Suprapubic skin (tissue), 4 donors: ENCODE measurements around the gene ZNF184. TPM values are rescaled to one million over a fixed set of nuclear protein-coding genes. Genes with fewer than 3 reads are reported as not detected.

Experiments used
- DNase-seq, 2 donors: peaks; one replicate each; pipeline ENCODE4 v3.0.0-alpha.2; 2019; ENCODE audit warnings: low spot score in 2 of 2
- H3K27ac ChIP-seq: fragments of 200-600 bp; sonication (generic); one replicate; pipeline ENCODE4 v1.5.1; 2019
- H3K27me3 ChIP-seq: fragments of 200-600 bp; sonication (generic); one replicate; pipeline ENCODE4 v1.5.1; 2019
- H3K36me3 ChIP-seq: fragments of 200-600 bp; sonication (generic); one replicate; pipeline ENCODE4 v1.5.1; 2019
- H3K4me1 ChIP-seq: fragments of 200-600 bp; sonication (generic); one replicate; pipeline ENCODE4 v1.5.1; 2019
- H3K4me3 ChIP-seq: fragments of 200-600 bp; sonication (generic); one replicate; pipeline ENCODE4 v1.5.1; 2019; ENCODE audit warnings: mild to moderate bottlenecking
- H3K9me3 ChIP-seq: fragments of 200-600 bp; sonication (generic); one replicate; pipeline ENCODE4 v1.5.1; 2019
- CTCF ChIP-seq, 2 donors: fragments of 200-600 bp in 1 of 2; fragments of 450-650 bp in 1 of 2; sonication (generic) in 1 of 2; IDR thresholded peaks; one replicate each; pipeline ENCODE4 v1.5.1; 2016 to 2019; ENCODE audit warnings: antibody characterized with exemption in 2 of 2, mild to moderate bottlenecking in 1 of 2, moderate library complexity in 1 of 2
- EP300 ChIP-seq: sonication (generic); formaldehyde crosslinking; IDR thresholded peaks from one replicate; pipeline ENCODE4 v1.6.1; 2017; ENCODE audit warnings: antibody characterized with exemption
- POLR2A ChIP-seq, 2 donors: fragments of 450-650 bp; IDR thresholded peaks; one replicate each; pipeline ENCODE4 v1.6.1; 2017; ENCODE audit warnings: antibody characterized with exemption in 2 of 2, mild to moderate bottlenecking in 2 of 2, moderate library complexity in 2 of 2
- POLR2AphosphoS5 ChIP-seq, 3 donors: sonication (generic); formaldehyde crosslinking; IDR thresholded peaks; one replicate each; pipeline ENCODE4 v1.6.1; 2017; ENCODE audit warnings: antibody characterized with exemption in 3 of 3
- WGBS: methylation state at CpG from one replicate; pipeline ENCODE4 v1.1.5; 2018; 5-methylcytosine and 5-hydroxymethylcytosine counted together
- total RNA-seq, 4 donors: library from RNA; depleted of rRNA; stranded (reverse); fragments of >200 nt; gene quantifications; one replicate each; pipeline ENCODE4 v1.1.0, GENCODE V29; 2016

The ZNF184 gene
- total RNA-seq, 4 donors from 2014 or later: 6.3 to 14.2 (median 10.5) TPM

- Histone ChIP-seq H3K27ac (no peak overlapping the region), H3K4me3 (no peak overlapping the region), H3K9me3 (peaks cover 6% of the 10 kb centered on the region), H3K4me1 (no peaks in the 10 kb centered on the region), H3K36me3 (peaks cover under 1% of the 10 kb centered on the region), H3K27me3 (no peaks in the 10 kb centered on the region)
- 61% methylated on average over 2 of the region's 3 CpGs for WGBS
- TF ChIP-seq POLR2AphosphoS5 (IDR thresholded peaks at IDR 0.05): no peak
- TF ChIP-seq CTCF (IDR thresholded peaks at IDR 0.05): no peak
- no peak for TF ChIP-seq POLR2A (IDR thresholded peaks at IDR 0.05)
- TF ChIP-seq EP300: no peak
- no peak for DNase-seq
These were observed 66.8 kb downstream of the ZNF184 start for GRCh38 chr6:27406085-27406484.

GRCh38 chr6:27400877-27401642 lies 71.8 kb downstream of the ZNF184 start:
- 97% methylated on average over 16 of the region's 16 CpGs for WGBS
- no peaks in the 10 kb centered on the region for H3K27me3 ChIP-seq
- peaks cover 13% of the 10 kb centered on the region for H3K9me3 ChIP-seq
- no peak overlapping the region for H3K27ac ChIP-seq
- TF ChIP-seq CTCF (IDR thresholded peaks at IDR 0.05) (no peak), EP300 (no peak), POLR2A (IDR thresholded peaks at IDR 0.05) (no peak), POLR2AphosphoS5 (IDR thresholded peaks at IDR 0.05) (no peak)
- no peaks in the 10 kb centered on the region for H3K4me1 ChIP-seq
- no peak for DNase-seq
- no peak overlapping the region for H3K4me3 ChIP-seq
- peaks cover 13% of the 10 kb centered on the region for H3K36me3 ChIP-seq

Other genes with a start within 250 kb of the ZNF184 start
- gene PRSS16, start 225.4 kb downstream of the ZNF184 start, total RNA-seq: 10 to 100 TPM in 3 of 4 donors, 1 to 10 TPM in 1; 7.7 to 17.1 (median 13.8) TPM
- gene POM121L2, start 160.8 kb downstream of the ZNF184 start, total RNA-seq: not detected
- gene ZNF391, start 84.3 kb downstream of the ZNF184 start, total RNA-seq: 1 to 10 TPM in 3 of 4 donors, under 1 TPM in 1; 0.23 to 1.8 (median 1.5) TPM